ENCODE results near the gene SLC8A2.

Gene SLC8A2

GRCh38 chr19:47461876-47462275 is 9.8 kb downstream of the SLC8A2 start:
- DNase-seq (ENCODE audit: low read depth in 1 of 2, low spot score in 1 of 2): no peak

- no peak for DNase-seq (ENCODE audit: low read depth in 1 of 2, low spot score in 1 of 2)
Observed at GRCh38 chr19:47459477-47459876, 12.2 kb downstream of the SLC8A2 start.

GRCh38 chr19:47458672-47459071 is 13.0 kb downstream of the SLC8A2 start:
- DNase-seq (ENCODE audit: low read depth in 1 of 2, low spot score in 1 of 2): no peak

- no peak for DNase-seq (ENCODE audit: low read depth in 1 of 2, low spot score in 1 of 2)
Observed at GRCh38 chr19:47456721-47457474, 14.8 kb downstream of the SLC8A2 start.

GRCh38 chr19:47450478-47450877 is 21.2 kb downstream of the SLC8A2 start:
- DNase-seq (ENCODE audit: low read depth in 1 of 2, low spot score in 1 of 2): no peak

- DNase-seq (ENCODE audit: low read depth in 1 of 2, low spot score in 1 of 2): no peak
Observed at GRCh38 chr19:47448360-47448727, 23.3 kb downstream of the SLC8A2 start.

GRCh38 chr19:47447470-47448359 is 24.0 kb downstream of the SLC8A2 start:
- peak in 1 of 2 donors; percentile 44 for DNase-seq (ENCODE audit: low read depth in 1 of 2, low spot score in 1 of 2)

- DNase-seq (ENCODE audit: low read depth in 1 of 2, low spot score in 1 of 2): no peak
Observed at GRCh38 chr19:47446534-47447469, 24.9 kb downstream of the SLC8A2 start.

GRCh38 chr19:47445937-47446402 is 25.7 kb downstream of the SLC8A2 start:
- DNase-seq (ENCODE audit: low read depth in 1 of 2, low spot score in 1 of 2): peak; percentile 43 to 57

- no peak for DNase-seq (ENCODE audit: low read depth in 1 of 2, low spot score in 1 of 2)
Observed at GRCh38 chr19:47445527-47445926, 26.2 kb downstream of the SLC8A2 start.

- no peak for DNase-seq (ENCODE audit: low read depth in 1 of 2, low spot score in 1 of 2)
Observed at GRCh38 chr19:47444388-47444821, 27.3 kb downstream of the SLC8A2 start.

- DNase-seq (ENCODE audit: low read depth in 1 of 2, low spot score in 1 of 2): no peak
Observed at GRCh38 chr19:47443331-47443730, 28.4 kb downstream of the SLC8A2 start.

GRCh38 chr19:47438793-47439220 is 32.9 kb downstream of the SLC8A2 start:
- DNase-seq (ENCODE audit: low read depth in 1 of 2, low spot score in 1 of 2): no peak

- no peak for DNase-seq (ENCODE audit: low read depth in 1 of 2, low spot score in 1 of 2)
Observed at GRCh38 chr19:47437500-47437899, 34.2 kb downstream of the SLC8A2 start.

- DNase-seq (ENCODE audit: low read depth in 1 of 2, low spot score in 1 of 2): peak; percentile 59 to 76
Observed at GRCh38 chr19:47436712-47437401, 34.8 kb downstream of the SLC8A2 start.

- DNase-seq (ENCODE audit: low read depth in 1 of 2, low spot score in 1 of 2): no peak
Observed at GRCh38 chr19:47435883-47436417, 35.7 kb downstream of the SLC8A2 start.

GRCh38 chr19:47435196-47435595 is 36.5 kb downstream of the SLC8A2 start:
- DNase-seq (ENCODE audit: low read depth in 1 of 2, low spot score in 1 of 2): no peak

GRCh38 chr19:47434088-47434487 is 37.6 kb downstream of the SLC8A2 start:
- no peak for DNase-seq (ENCODE audit: low read depth in 1 of 2, low spot score in 1 of 2)

- DNase-seq (ENCODE audit: low read depth in 1 of 2, low spot score in 1 of 2): no peak
Observed at GRCh38 chr19:47433121-47433520, 38.6 kb downstream of the SLC8A2 start.

GRCh38 chr19:47432499-47432898 is 39.2 kb downstream of the SLC8A2 start:
- no peak for DNase-seq (ENCODE audit: low read depth in 1 of 2, low spot score in 1 of 2)

Data from stimulated activated CD4-positive, alpha-beta T cell treated with anti-CD3 and anti-CD28 coated beads, Interleukin-15, amount 100 ng/mL, for 1 hour (primary cell).